Stimulated activated CD4-positive, alpha-beta T cell treated with anti-CD3 and anti-CD28 coated beads, Interleukin-15, amount 100 ng/mL, for 24 hours (primary cell): ENCODE measurements around the gene RIPOR2.
A peak's percentile ranks its signal among the peaks of the same experiment; 100 is the strongest.
"Not testable (repeated sequence)": the region's sequence is repeated elsewhere in the genome, so short reads cannot be mapped to it uniquely, and the experiment has no call there.

Experiments
- DNase-seq: peaks from one replicate; pipeline ENCODE4 v3.0.0-alpha.2; 2020

Gene RIPOR2

DNA sequence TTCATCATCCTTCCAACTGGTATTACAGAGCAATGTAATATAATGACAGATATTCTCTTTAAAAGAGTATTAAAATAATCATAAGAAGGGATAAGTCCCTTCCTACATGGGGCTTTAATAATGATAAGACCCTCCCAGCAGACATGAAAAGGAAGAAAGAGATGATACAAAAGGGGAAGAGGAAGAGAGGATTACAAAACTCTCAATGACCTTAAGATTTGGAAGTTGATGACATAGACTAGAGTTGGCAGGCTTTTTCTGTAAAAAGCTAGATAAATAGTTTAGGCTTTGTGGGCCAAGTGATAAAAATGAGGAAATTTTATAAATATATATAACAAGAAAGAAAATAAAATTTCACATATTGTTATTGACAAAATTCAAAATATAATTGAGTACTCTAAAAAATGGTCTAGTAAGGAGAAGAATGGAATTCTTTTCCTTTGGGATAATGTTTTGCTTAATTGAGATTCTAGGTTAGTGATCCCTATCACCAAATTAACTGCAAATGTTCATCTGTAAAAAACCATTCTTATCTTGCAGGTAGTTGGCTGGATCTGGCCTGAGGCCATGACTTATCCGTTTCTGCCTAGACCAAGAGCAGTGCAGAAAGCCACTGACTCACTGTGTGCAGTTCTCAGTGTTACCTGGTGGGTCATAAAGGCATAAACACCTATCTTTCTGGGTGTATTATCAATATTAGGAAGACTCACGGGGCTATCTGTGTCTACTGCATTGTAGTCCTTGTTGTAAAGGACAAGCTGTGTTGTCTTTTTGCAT lies 11.0 kb downstream of the RIPOR2 start:
- DNase-seq: no peak

DNA sequence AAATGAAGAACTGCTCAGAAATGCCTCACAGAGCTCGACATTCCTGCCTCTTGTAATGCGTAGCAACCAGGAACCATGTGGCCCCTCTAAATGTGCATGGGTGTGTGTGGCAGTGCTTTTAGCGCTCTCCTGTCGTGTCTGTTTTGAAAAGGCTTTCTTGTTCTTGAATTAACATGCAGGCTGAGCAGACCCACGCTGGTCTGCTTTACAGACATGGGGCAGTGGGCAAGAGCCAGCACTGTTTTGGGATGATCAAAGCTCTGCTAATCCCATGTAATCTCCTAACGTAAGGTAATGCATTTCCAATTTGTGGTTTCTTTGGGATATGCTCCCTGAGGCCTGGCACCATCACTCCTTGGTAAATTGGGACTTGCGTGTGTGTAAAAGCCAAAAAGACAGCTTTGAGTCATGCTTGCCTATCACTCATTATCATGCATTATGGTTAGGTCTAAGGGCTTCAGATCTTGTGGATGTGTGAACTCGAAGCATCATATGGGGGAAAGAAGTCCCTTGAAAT lies 11.8 kb downstream of the RIPOR2 start:
- DNase-seq: no peak

GRCh38 chr6:24922814-24923213 lies 12.9 kb downstream of the RIPOR2 start:
- no peak for DNase-seq

DNA sequence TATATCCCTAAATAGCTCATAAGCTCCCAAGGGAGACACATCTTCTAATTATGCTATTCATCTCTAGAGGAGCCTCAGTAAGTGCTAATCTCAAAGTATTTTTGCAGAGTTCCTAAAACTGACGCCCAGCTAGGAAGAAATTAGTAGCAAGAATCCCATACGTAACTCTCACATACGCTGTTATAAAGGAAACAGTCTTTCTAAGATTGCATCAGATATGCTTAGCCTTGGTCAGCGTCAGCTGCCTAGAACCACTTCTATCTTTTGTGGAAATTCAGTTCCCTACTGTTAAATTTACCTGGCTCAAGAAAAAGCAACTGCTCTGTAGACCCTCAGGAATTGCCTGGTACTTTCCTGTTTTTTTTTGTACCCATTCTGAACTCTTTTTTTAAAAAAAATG lies 13.6 kb downstream of the RIPOR2 start:
- no peak for DNase-seq

- DNase-seq: no peak
Measured at GRCh38 chr6:24920136-24920535, 15.6 kb downstream of the RIPOR2 start.

DNA sequence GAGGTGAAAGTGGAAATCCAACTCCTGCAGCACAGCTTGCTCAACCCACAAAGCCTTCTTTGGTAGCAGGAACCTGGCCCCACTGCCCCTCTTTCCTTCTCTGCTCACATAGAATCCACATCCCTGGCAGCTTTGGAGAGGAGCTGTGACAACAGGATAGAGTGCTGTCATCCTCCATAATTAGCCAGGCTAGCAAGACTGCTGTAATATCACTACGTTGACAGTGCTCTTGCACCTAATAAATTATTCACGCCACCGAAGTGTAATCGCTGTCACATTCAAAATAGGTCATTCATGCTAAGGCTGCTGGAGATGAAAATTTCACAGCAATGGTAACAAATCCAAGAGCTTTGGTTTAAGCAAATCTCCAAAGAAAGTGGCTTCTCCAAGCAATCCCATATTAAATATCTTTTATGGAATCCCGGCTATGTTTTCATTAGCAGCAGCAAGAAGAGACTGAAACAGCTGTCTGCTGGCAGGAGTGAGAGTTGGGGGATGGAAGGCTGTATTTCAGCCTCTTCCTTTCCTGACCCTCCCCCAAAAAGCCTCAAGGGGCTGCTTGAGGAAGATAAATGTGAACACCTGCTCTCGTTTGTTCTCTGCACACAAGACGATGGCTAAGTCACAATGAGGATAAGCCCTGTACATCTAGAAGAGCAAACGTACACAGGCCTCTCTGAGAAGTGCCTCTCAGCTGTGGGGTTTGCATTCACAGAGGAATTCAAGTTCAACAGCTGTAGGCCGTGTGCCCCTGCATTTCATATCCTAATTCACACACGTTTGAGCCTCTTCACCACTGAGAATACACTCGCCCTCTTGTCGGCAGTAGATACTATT lies 16.5 kb downstream of the RIPOR2 start:
- DNase-seq: no peak

DNA sequence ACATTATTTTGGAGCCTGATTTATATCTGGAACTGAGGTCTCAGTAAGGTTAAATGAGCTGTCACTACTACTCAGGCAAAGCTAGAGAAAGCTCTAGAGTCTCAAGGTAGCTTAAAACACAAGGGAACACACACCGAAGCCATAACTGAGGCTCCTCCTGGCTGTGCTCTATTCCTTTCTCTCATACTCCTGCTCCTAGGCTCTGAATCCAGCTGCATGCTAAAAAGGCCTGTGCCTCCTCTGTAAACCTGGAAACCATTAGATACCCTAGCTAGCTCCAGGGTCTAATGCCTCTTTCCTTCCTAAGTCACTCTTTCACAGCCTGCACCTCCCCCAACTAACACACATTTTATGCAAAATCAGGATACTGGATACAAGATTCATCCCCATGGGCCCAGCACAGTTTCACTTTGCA lies 17.1 kb downstream of the RIPOR2 start:
- DNase-seq: no peak

DNA sequence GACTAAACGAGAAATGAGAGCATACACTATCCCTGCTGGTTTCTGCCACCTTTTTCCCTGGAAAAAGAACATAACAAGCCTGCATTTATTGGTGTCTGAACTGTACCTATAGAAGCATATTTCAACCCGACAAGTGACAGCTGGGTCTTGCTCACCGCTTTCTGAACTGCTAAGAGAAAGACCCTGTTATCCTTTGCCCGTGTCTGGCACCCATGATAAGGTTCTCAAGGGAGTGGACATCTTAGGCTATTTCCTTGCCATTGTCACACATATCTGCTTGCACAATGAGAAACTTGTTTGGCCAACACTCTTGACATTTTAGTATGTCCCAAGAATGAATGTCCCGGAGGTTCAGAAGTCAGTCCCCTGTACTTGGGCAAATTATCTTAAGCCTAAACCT lies 19.3 kb downstream of the RIPOR2 start:
- no peak for DNase-seq

GRCh38 chr6:24915641-24916040 lies 20.1 kb downstream of the RIPOR2 start:
- DNase-seq: no peak

DNA sequence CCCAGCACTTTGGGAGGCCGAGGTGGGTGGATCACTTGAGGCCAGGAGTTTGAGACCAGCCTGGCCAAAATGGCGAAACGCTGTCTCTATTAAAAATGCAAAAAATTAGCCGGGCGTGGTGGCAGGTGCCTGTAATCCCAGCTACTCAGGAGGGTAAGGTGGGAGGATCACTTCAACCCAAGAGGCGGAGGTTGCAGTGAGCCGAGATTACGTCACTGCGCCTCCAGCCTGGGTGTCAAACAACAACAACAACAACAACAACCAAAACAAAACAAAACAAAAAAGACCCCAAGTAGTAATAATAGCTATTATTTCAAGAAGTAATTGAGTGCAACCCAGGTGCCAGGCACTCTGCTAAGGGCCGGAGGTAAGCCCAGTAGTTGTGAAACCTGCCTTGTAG lies 21.7 kb downstream of the RIPOR2 start:
- DNase-seq: not testable (repeated sequence)

DNA sequence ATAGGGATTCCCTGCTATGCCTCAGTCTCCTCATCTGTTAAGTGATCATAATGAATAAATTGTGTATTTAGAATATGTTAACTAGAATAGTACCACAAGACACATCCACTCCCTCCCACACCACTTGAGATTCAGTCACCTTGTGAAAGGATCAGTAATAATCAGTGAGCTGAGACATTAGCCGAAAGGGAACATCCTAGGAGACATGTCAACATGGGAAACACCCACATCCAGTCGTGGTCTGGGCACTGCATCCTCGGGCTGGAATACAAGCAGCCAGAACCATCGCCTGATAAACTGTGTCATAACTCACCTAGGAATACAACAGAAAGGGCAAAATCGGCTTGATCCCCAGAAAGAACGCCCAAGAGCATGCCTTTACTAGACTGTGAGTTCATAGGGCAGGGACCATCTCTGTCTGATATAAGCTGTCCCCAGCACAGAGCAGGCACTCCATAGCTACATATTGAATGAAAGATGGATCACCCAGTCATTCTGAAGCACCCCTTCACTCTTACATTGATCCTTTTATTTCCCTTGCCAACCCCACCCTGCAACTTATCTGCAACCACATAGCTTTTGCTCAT lies 23.9 kb downstream of the RIPOR2 start:
- no peak for DNase-seq

- peak; percentile 69 for DNase-seq
Measured at GRCh38 chr6:24910961-24911725, 24.6 kb downstream of the RIPOR2 start.

- peak; percentile 65 for DNase-seq
Measured at GRCh38 chr6:24910331-24910960, 25.3 kb downstream of the RIPOR2 start.

- no peak for DNase-seq
Measured at GRCh38 chr6:24909241-24910216, 26.2 kb downstream of the RIPOR2 start.

DNA sequence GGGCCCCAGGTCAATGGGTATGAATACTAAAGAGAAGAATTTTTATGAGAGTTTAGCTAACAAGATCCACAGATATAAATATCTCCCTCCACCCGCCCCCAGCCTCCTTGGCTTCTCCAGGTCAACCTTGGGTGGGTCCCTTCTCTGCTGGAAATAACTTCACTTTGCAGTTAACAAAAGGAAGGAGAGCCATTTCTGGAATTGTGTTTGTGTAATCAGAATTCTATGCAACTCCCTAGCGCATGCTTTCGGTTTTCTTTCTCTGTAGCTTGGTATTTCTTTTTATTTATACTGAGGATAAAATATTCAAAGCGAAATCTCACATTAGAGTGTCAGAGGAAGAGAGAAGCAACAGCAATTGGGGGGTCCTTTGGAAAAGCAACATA lies 27.1 kb downstream of the RIPOR2 start:
- no peak for DNase-seq

- DNase-seq: no peak
Measured at GRCh38 chr6:24907919-24908649, 27.7 kb downstream of the RIPOR2 start.

DNA sequence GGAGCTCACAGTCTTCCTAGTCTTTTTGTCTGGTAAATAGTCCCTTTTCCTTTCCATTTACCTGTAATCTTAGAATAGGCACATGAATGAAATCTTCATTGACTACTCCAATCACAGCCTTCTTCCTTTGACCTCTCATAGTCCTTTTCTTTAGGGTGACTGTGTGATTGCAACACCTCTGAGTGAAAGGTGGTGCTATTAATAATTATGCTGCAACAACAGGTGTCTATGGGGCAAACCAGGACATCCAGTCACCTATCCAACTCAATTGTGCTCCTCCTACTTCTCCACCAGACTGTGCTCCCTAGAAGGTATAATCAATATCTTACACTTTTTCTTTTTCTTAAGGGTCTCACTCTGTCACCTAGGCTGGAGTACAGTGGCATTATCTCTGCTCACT lies 29.4 kb downstream of the RIPOR2 start:
- no peak for DNase-seq

- no peak for DNase-seq
Measured at GRCh38 chr6:24905483-24905882, 30.3 kb downstream of the RIPOR2 start.

DNA sequence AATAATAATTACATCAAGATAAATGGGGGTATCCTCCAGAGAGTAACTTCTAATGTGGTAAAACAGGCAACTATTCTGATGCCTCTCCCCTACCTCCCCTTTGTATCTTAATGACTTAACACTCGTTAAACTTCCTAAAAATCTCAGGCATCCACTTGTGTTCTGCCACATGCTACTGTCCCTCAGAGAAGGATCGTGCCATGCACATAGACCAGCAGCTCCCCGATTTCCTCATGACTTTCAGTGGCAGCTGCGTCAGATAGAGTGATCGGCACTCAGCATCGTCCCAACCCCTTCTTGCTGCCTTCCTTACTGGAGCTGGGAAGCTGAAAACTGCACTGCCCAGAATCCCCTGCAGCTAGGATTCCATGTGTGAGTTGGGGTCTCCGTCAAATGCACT lies 32.1 kb downstream of the RIPOR2 start:
- no peak for DNase-seq

- no peak for DNase-seq
Measured at GRCh38 chr6:24902782-24903181, 33.0 kb downstream of the RIPOR2 start.
